ENCODE measurements around the gene SOBP.
"Not testable (repeated sequence)": the region's sequence is repeated elsewhere in the genome, so short reads cannot be mapped to it uniquely, and the experiment has no call there.

The SOBP gene

GRCh38 chr6:107488875-107489635, 862 bp upstream of the SOBP start:
- peak in 34 of 56 donors; percentile 13 to 70 (median 39) for DNase-seq

GRCh38 chr6:107490566-107491137, 735 bp downstream of the SOBP start:
- peak in 11 of 56 donors; percentile 8 to 64 (median 41) for DNase-seq

- peak in 35 of 56 donors; percentile 11 to 80 (median 48) for DNase-seq
Observed at GRCh38 chr6:107491138-107491609, 1.3 kb downstream of the SOBP start.

GRCh38 chr6:107491760-107492660, 2.1 kb downstream of the SOBP start:
- peak in 32 of 56 donors; percentile 6 to 68 (median 29) for DNase-seq

GRCh38 chr6:107493158-107494057, 3.5 kb downstream of the SOBP start:
- peak in 21 of 56 donors; percentile 1 to 69 (median 30) for DNase-seq

- peak in 2 of 56 donors; percentile 3 to 49 for DNase-seq
Observed at GRCh38 chr6:107495196-107495643, 5.3 kb downstream of the SOBP start.

- no peak for DNase-seq
Observed at GRCh38 chr6:107495971-107496370, 6.1 kb downstream of the SOBP start.

GRCh38 chr6:107496892-107497684, 7.2 kb downstream of the SOBP start:
- DNase-seq: no peak

- no peak for DNase-seq
Observed at GRCh38 chr6:107504270-107505026, 14.5 kb downstream of the SOBP start.

GRCh38 chr6:107506145-107506544, 16.2 kb downstream of the SOBP start:
- DNase-seq: no peak

- no peak for DNase-seq
Observed at GRCh38 chr6:107509506-107509905, 19.6 kb downstream of the SOBP start.

- no peak for DNase-seq
Observed at GRCh38 chr6:107510108-107510507, 20.2 kb downstream of the SOBP start.

- no peak for DNase-seq
Observed at GRCh38 chr6:107511511-107511993, 21.6 kb downstream of the SOBP start.

- DNase-seq: no peak
Observed at GRCh38 chr6:107513214-107513613, 23.3 kb downstream of the SOBP start.

GRCh38 chr6:107515955-107516354, 26.0 kb downstream of the SOBP start:
- DNase-seq: no peak

GRCh38 chr6:107517274-107517673, 27.4 kb downstream of the SOBP start:
- no peak for DNase-seq

GRCh38 chr6:107519224-107519623, 29.3 kb downstream of the SOBP start:
- not testable (repeated sequence) for DNase-seq

- DNase-seq: not testable (repeated sequence)
Observed at GRCh38 chr6:107520706-107521105, 30.8 kb downstream of the SOBP start.

Measured in amygdala (tissue), 56 donors.